HL-60/S4 treated with retinoic acid at 250 ng/mL for 4 days and 3 days (cell line): ENCODE results near the gene ZNF790.
"Not testable (repeated sequence)": the region's sequence is repeated elsewhere in the genome, so short reads cannot be mapped to it uniquely, and the experiment has no call there.

Source experiments
- in situ Hi-C: fragments of 300-500 bp; cut with MboI; formaldehyde crosslinking; loops from 2 replicates; pipeline ENCODE4 v1.7.0; 2022; ENCODE audit warnings: low sequenced_read_pairs

The ZNF790 gene

GRCh38 chr19:36837906-36838783 is at the start of gene ZNF790:
TSS of gene ZNF790 (minus strand) at chr19:36838387. CDS start at chr19:36825619, 12,768 bp downstream.
- in situ Hi-C loops = no loop called here

- in situ Hi-C loops = no loop called here
Measured at GRCh38 chr19:36876993-36877938, 39.1 kb upstream of the ZNF790 start.

- in situ Hi-C loops = no loop called here
Measured at GRCh38 chr19:36851898-36852297, 13.7 kb upstream of the ZNF790 start.

- in situ Hi-C loops = no loop called here
Measured at GRCh38 chr19:36850559-36851442, 12.6 kb upstream of the ZNF790 start, which contains the start of gene ZNF345. TSS of gene ZNF345 (plus strand) at chr19:36850876. CDS start at chr19:36876831, 25,955 bp downstream.

- in situ Hi-C loops = no loop called here
Measured at GRCh38 chr19:36849701-36850558, 11.7 kb upstream of the ZNF790 start.

- in situ Hi-C loops = no loop called here
Measured at GRCh38 chr19:36847968-36848367, 9.8 kb upstream of the ZNF790 start.

GRCh38 chr19:36838784-36839324 is 667 bp upstream of the ZNF790 start:
- in situ Hi-C loops = no loop called here

GRCh38 chr19:36837176-36837905 is 846 bp downstream of the ZNF790 start:
- in situ Hi-C loops = no loop called here

GRCh38 chr19:36833430-36833829 is 4.8 kb downstream of the ZNF790 start:
- in situ Hi-C loops = no loop called here

- in situ Hi-C loops = no loop called here
Measured at GRCh38 chr19:36821758-36822157, 16.4 kb downstream of the ZNF790 start.

GRCh38 chr19:36819130-36819630 is 19.0 kb downstream of the ZNF790 start:
- in situ Hi-C loops = no loop called here

- in situ Hi-C loops = no loop called here
Measured at GRCh38 chr19:36807029-36807428, 31.2 kb downstream of the ZNF790 start.

GRCh38 chr19:36805364-36805763 is 32.8 kb downstream of the ZNF790 start:
- in situ Hi-C loops = no loop called here

GRCh38 chr19:36797786-36798108 is 40.4 kb downstream of the ZNF790 start:
- in situ Hi-C loops = no loop called here

- in situ Hi-C loops = no loop called here
Measured at GRCh38 chr19:36796714-36796992, 41.5 kb downstream of the ZNF790 start.

- in situ Hi-C loops = not testable (repeated sequence)
Measured at GRCh38 chr19:36791420-36792141, 46.6 kb downstream of the ZNF790 start.

GRCh38 chr19:36775768-36776167 is 62.4 kb downstream of the ZNF790 start:
- in situ Hi-C loops = no loop called here

GRCh38 chr19:36773223-36773579 is 65.0 kb downstream of the ZNF790 start:
- in situ Hi-C loops = no loop called here
